Kidney tubule cell (primary cell): ENCODE measurements around the gene ATG9A.
"Not testable (repeated sequence)": the region's sequence is repeated elsewhere in the genome, so short reads cannot be mapped to it uniquely, and the experiment has no call there.

ENCODE experiments used
- DNase-seq: peaks from one replicate; pipeline ENCODE4 v3.0.0-alpha.2; 2018; ENCODE audit warnings: low spot score

Gene ATG9A, protein sequence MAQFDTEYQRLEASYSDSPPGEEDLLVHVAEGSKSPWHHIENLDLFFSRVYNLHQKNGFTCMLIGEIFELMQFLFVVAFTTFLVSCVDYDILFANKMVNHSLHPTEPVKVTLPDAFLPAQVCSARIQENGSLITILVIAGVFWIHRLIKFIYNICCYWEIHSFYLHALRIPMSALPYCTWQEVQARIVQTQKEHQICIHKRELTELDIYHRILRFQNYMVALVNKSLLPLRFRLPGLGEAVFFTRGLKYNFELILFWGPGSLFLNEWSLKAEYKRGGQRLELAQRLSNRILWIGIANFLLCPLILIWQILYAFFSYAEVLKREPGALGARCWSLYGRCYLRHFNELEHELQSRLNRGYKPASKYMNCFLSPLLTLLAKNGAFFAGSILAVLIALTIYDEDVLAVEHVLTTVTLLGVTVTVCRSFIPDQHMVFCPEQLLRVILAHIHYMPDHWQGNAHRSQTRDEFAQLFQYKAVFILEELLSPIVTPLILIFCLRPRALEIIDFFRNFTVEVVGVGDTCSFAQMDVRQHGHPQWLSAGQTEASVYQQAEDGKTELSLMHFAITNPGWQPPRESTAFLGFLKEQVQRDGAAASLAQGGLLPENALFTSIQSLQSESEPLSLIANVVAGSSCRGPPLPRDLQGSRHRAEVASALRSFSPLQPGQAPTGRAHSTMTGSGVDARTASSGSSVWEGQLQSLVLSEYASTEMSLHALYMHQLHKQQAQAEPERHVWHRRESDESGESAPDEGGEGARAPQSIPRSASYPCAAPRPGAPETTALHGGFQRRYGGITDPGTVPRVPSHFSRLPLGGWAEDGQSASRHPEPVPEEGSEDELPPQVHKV

DNA sequence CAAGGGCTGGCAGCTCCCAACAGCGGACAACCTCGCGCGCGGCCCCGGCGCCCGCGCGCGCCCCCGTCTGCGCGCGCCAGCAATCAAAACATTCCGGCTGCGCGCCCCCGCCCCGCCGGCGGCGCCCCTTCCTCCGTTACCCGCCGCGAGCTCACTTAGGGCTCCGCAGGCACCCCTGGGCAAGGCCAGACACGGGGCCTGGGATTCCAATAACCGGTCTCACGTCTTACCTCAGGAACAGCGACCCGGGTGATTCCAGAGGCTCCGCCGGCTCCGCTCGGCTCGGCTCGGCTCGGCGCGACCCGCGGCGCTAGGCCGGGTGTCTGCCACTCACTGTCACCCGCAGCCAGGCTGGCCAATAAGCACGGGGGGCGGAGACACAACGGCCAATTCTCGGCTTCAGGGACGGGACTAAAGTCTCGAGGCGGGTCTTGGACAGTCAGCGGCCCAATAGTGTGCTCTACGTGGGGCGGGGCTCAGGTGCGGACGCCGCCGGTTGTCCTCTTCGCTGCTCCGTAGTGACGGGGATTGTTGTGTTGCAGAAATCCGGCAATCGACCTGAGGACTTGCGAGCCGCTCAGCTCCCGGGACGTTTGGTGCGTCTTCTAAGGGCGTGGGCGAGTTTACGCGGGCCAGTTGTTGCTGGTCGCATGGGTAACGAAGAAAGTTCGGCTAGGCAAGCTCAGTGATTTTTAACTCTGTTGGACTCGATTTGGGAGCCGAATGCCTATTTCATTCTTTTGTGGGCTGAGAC is at the start of gene ATG9A, which contains the start of gene ANKZF1:
TSS of gene ATG9A (minus strand) at position 332 of the 754 bp plus-strand sequence. CDS start 1,612 bp downstream, outside the sequence.
TSS of gene ANKZF1 (plus strand) at position 502 of the 754 bp plus-strand sequence. CDS start 452 bp downstream, outside the sequence.
- peak; percentile 99 for DNase-seq

DNA sequence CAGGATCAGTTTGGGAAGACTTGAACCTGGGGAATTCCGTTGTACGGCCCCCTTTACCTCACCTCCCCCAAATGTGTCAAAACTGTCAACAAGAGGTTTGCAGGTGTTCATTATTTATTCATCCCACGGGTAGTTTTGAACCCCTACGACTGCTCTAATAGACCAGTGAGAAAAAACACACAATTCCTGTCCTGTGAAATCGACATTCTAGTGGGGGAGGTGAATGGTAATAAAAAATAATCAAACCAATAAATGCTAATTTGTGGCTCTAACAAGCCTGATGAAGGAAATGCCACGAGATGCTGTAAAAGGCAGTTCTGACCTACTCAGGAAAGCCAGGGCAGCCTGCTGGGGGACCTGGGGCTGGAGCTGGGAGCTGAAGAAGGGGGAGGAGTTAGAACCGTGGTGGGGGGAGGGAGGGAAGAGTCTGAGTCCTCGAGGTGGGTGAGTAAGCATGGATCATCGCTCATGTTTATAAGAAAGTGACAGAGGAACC is 49.3 kb upstream of the ATG9A start:
- no peak for DNase-seq

DNA sequence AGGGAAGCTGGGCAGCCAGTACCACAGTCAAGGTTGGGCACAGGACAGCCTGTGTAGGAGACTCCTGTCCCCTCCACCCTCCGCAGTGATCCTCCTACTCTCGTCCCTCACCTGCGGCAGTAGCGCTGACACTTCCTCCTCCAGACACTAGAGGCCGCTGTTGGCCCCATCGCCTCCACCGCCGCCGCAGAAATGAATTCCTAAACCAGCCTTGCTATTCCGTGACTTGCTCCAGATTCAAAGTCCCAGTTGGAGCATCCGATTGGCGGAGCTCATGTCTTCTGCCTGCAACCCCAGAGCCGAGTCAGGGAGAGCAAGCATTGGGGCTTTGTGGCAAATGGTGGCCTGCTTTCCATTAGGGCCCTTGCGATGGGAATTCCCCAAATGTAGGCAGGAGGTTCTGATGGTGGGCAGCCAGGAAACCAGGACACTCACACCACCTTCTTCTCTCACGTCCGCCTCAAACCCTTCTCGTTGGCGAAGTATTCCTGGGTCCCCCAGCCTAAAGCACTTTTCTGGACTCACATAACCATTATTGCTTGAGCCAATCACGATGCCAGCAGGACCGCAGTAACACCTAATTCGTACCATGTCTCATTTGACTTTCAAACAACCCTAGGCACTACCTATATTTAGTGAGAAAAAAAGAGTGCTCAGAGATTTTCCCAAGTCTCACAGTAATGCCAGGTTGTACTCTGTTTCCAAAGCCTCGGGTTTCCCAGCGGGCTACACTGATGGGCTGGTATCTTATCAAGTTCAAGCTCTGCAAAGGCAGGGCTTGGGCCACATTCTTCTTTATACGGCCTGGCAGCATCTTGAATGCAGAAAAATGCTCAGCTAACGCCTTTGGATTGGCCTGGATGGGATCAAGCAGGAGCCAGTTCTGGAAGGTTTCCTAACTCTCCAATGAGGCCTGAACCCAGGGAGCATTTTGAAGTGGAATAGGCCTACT is 48.5 kb upstream of the ATG9A start:
- DNase-seq, result peak; percentile 87

DNA sequence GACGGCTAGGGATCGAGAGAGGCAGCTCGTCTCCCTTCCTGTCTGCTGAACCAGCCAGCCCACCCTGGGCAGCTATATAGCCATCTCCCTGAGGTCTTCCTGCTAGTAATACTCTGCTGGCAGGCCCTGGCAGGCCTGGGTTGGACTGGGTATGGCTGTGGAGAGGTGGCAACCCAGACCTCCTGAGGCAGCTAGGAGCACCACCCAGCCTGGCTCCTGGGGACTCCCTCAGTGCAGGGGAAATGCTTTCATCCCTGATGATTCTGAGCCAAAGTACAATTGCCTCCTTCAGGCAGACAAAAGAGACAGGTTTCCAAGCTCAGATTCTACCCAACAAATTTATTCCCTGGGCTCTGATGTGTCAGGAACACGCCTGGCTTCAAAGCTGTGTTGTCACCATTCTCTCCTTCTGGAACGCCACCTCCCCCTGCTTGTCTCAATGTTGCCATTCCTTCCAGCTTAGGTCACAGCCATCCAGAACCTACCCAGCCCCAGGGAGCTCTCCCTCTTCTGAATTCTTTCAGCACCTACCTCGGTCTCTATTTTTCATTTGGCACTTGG is 45.0 kb upstream of the ATG9A start:
- DNase-seq, result peak; percentile 98

DNA sequence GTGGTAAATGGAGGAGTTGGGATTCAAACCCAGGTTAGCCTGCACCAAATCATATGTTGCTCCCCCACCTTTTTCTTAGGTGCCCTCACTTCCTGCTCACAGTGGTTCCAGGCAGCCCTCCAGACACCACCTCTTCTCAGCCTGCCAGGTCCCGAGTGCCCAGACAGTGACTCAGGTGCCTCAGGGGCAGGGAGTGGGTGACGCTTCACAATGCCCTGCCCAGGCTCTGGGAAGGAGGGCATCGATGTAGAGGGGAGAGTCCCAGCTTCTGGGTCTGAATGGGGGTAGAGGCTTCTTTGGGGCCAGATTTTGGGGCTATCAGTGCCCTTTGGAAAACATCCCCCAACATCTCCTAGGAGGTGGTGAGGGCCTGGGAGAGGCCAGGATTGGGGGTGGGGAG is 44.5 kb upstream of the ATG9A start:
- peak; percentile 99 for DNase-seq

DNA sequence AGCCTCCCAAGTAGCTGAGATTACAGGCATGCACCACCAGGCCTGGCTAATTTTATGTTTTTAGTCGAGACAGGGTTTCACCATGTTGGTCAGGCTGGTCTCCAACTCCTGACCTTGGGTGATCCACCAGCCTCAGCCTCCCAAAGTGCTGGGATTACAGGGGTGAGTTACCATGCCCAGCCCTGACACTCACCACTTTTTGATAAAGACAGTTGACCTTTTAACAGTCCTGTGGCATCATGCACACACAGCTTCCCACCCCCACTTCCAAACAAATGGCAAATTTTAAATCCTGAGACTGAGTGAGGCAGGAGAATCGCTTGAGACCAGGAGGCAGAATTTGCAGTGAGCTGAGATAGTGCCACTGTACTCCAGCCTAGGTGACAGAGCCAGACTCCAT is 43.6 kb upstream of the ATG9A start:
- DNase-seq, result peak; percentile 82

DNA sequence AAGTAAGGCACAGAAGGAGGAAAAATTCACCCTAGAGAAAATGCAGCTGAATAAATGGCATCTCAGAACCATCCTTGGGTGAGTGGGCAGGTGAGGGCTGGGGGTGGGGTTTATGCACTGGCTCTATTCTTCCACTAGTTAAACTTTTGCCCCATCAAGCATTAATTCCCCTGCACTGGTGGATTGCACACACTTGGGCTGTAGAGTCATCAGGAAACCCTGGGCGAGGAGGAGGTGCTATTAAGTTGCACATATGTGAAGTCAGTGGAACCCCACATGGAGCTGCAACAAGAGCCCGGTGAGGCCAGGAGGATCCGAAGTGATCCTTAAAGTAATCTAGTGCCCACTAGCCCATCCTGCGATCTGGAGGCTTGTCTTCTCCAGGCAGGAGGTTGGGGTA is 42.9 kb upstream of the ATG9A start:
- DNase-seq, result peak; percentile 86

DNA sequence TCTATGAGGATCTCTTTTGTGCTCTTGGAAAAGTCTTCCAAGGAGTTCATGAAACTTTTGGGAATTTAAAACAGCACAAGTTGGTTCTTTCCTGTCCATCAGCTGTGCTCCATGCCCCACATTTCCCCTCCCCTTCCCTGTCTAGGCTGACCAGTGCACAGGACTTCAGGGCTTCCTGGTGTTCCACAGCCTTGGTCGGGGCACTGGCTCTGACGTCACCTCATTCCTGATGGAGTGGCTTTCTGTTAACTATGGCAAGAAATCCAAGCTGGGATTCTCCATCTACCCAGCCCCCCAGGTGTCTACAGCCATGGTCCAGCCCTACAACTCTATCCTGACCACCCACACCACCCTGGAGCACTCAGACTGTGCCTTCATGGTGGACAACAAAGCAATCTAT is 41.6 kb upstream of the ATG9A start:
- DNase-seq, result no peak

DNA sequence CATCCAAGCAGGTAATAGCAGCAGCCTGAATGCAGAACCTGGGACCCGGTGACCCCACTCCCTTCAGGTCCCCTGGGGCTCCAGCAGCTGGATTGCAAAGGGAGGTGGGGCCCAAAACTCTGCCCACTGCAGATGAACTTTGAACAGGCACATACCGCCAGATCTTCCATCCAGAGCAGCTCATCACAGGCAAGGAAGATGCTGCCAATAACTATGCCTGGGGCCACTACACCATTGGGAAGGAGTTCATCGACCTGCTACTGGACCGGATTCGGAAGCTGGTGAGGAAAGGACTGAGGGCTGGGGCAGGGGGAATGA is 40.6 kb upstream of the ATG9A start:
- no peak for DNase-seq

DNA sequence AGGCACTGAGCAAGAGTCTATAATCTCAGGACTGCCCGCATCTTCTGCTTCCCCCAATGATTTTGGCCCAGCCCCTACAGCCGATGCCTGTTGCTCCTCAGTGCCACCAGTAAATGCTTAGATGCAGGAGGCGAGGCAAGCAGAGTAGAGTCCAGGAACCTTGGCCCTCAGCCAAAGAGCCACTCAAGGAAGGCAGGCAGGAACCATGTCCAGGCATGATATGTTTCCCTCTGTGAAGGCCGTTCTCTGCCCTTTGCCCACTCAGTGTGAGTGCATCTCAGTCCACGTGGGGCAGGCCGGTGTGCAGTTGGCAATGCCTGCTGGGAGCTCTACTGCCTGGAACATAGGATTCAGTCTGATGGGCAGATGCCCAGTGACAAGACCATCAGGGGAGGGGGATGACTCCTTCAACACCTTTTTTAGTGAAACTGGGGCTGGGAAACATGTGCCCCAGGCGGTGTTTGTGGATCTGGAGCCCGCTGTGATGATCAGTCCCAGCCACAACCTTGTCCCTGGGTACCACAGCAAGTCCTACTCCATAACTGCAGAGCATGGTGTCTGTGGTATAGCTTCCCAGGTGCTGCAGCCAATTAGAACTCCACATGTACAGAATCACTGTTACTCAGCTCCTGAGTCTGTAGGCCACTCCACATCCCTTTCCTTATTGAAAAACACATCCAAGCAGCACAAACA is 40.1 kb upstream of the ATG9A start:
- peak; percentile 72 for DNase-seq

DNA sequence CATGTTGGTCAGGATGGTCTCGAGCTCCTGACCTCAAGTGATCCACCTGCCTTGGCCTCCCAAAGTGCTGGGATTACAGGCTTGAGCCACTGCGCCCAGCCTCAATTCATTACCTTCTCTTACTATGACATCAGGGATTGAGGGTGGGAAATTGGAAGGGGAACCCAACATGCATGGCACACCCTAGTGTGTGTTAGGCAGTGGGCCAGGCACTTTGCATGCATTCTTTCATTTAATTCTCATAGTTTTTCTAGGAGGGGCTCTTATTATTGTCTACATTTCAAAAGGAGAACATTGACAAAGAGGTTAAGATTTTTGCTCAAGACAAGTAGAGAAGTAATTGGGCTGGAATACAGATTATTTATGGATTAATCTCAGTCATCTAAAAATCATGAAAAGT is 38.9 kb upstream of the ATG9A start:
- DNase-seq, result no peak

DNA sequence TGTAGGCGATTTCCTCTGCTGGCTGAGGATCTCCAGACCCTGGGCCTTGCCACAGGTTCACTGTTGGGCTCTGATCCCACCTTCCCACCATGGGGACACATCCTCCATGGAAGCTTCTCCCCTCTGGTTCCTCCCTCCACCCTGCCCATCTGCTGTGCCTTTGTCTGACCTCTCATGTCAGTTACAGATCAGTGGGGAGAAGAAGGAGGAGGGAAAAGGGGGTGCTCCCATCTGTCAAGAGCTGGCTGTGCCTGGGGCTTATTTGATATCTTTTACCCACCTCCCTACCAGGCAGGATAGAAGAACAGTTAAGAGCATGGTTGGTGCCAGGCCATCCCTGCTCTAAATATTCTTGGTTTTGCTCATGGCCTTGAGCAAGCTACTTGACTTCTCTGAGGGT is 37.5 kb upstream of the ATG9A start:
- DNase-seq, result no peak

DNA sequence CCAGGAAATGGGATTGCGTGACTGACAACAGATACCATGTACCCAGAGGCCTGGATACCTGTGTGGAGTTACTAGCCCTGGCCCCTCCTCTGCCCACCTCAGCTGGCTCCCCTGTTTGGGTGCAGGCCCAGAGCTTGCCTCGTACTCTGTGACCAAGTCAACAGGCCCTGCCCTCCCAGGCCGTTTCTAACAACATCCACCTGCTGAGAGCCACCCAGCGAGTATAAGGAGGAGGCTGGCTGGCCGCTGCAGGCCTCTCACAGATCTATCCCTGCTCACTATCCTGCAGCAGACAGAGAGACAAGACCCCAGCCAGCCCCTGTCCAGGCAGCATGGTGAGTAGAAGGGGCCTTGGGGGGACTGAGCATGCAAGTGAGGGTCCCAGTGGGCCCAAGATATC is 36.8 kb upstream of the ATG9A start:
- DNase-seq, result no peak

DNA sequence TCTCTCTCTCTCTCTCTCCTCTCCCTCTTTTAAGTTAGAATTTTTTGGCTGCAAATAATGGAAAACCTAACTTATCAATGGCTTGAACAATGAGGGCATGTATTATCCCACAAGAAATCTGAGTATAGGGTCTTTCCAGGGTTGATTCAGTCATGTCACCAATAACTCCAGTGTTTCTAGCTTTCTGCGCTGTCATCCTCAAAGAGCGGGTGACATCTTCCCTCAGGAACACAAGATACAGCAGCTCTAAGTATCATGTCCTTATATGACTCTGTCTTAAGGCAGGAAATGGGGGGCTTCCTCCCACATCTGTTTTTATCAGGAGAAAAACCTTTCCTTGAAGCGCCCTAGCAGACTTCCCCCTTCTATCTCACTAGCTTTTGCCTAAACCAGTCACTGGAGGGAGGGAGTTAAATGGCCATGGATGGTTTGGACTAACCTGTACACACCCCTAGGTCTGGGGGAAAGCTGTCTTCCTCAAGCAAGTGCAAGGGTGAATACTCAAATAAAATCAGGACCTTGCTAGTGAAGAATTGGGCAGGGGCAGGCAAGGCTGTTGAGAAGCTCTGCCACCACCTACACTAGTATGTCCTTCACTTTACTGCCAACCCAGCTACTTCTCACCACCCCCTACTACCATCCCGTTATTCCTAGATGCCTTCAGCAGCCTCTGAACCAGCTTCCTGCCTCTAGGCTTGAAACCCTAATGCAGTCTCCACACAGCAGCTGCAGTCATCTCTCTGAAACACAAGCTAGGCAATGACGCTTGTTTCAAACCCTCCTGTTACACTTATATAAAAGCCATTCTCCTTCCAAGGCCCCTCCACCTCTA is 31.8 kb upstream of the ATG9A start:
- no peak for DNase-seq

DNA sequence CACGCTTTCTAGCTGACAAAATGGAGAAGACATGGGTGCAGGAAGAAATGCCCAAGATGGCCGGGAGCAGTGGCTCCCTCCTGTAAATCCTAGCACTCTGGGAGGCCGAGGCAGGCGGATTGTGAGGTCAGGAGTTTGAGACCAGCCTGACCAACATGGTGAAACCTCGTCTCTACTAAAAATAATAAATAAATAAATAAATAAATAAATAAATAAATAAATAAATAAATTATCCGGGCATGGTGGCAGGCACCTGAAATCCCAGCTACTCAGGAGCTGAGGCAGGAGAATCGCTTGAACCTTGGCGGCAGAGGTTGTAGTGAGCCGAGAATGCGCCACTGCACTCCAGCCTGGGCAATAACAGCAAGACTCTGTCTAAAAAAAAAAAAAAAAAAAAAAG is 29.5 kb upstream of the ATG9A start:
- not testable (repeated sequence) for DNase-seq

DNA sequence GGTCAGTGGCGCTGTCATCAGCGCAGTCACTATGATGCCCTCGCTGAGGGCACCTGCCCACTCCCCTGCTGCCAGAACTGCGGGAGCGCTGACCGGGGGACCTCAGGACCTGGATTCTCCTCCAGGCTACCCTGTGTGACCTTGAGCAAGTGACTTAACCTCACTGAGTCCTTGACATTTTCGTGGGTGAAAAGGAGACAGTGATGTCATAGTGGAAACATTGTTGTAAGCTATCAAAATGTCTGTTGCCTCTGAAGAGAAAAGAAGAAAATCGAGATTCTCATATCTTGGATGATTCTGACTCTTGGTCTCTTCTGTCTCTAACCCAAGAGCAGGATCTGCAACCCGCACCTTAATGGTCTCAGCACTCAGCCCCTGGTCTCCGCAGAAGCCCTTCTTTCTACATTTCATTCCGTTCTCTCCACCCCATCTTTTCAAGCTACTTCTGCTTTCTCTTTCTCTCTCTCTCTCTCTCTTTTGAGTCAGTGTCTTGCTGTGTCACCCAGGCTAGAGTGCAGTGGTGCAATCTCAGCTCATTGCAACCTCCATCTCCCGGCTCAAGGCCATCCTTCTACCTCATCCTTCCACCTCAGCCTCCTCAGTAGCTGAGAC is 25.3 kb upstream of the ATG9A start:
- DNase-seq, result peak; percentile 16

DNA sequence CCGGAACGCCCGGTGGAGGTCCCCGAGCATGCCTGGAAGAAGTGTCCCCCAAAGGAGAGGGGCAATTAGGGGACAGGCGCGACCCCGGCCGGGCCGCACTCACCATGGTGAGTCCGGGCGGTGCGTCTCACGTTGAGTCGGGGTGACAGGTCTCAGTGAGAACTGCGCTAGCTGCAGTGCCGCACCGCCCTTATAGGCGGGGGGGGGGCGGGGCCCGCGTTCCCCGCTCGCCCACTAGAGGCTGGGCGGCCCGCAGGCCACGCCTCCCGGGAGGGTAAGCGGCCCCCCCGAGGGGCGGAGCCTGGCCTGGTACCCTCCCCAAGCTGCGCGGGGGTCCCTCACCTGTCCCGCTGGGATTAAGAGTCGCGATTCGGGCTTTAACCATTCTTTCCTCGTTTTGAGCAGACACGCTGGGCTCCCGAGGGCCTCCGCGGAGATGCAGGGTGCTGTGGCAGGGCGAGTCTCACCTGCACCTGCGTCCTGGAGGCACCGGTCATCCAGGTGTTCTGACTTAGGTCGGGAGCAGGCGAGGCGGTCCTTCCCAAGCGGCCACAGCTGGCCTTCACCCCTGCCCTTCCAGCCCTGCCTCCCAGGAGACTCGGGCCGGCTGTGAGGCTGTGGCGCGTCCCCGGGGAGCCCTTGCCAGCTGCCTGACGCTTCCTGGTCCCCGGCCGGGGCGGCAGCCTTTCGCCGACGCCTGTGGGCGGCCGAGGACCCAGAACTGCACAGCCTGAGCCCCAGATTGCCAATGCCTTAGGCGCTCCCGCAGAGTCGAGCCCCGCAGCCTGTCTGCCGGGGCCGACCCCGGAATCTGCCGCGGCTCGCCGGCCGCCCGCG is 24.5 kb upstream of the ATG9A start, which contains the start of gene TUBA4A:
TSS of gene TUBA4A (minus strand) at position 166 of the 837 bp plus-strand sequence. CDS start at position 106, 60 bp downstream.
- peak; percentile 85 for DNase-seq
